Frontal cortex (tissue), 4 donors: ENCODE data around the gene CASS4. TPM values are rescaled to one million over a fixed set of nuclear protein-coding genes. Genes with fewer than 3 reads are reported as not detected.

Experiments
- DNase-seq, 2 donors: peaks; one replicate each; pipeline ENCODE4 v3.0.0; 2012; ENCODE audit warnings: low spot score in 2 of 2
- FAIRE-seq: peaks from 2 replicates; lab custom pipeline; 2012; peaks lifted over from hg19 to GRCh38; lab: Jason Lieb, UNC
- total RNA-seq: library from RNA; depleted of rRNA; stranded (reverse); fragments of >200 nt; gene quantifications from one replicate; pipeline ENCODE4 v1.2.3, GENCODE V29; 2014
- donor health status: control.
- donor health status: control.
- donor health status: control.

CASS4 gene
- total RNA-seq, 1 donor from 2014 or later: under 0.01 TPM

DNA sequence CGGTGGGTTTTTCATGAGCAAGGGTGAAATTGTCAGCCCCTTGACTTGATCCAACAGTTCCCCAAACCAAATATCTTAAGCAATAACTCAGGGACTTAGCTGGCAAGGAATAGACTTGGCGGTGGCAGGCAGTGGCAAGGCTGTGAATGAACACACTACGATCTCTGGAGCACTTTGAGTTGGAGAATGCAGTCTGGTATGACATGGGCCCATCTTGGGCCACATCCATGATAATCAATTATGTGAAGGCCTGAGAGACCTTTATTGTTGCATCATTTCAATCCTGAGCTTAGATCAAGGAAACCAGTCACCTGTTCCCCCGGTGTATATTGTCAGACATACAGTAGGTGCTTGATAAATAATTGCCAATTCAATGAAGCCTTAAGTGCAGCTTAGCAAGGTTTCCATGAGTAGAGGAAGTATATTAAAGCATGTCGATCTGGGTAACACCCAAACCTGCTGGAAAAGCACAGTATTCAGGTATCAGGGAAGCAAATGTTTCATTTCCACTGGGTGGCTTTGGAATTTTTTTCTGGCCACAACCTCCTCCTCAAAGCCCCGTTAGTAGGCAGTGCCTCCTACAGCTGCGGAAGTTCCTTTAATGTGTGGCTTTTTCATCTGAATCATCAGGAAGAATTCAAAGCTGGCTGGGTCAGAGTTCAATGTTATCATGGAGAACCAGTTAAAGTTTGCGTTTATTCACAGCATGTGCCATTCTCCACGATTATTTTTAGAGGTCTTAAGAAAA lies 10.2 kb downstream of the CASS4 start:
- DNase-seq (no peak), FAIRE-seq (no peak)

DNA sequence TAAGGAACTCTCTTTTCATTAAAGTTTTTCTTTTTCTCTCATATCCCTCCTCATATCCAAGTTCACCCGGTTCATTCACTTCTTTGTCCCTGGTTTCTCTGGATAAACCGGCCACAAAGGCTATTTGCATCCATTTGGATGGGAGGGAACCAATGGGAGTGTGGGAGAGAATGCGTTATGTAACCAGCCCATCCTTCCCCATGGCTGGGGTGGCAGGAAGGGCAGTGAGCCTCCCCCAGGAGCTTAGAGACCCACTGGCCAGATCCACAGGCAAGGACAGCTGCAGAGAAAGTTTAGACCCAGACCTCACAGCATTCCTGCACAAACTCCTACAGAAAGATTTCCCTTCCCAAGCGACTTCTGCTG lies 10.7 kb downstream of the CASS4 start:
- DNase-seq (no peak), FAIRE-seq (no peak)

DNA sequence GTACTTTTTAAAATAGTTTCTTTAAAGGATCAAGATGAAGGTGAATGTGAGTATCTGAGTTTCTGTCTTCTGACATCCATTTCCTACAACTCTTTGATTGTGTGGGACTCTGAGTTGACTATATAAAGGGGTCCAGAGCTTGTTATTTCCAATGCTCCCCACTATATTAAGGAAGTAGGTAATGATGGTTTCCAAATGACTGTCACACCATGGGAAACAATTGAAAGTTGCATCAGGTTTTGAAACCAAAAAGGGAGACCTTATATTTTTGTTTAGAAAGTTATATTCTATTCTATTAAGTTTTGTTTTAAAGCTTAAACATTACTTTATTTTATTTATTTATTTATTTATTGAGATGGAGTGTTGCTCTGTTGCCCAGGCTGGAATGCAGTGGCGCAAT lies 11.2 kb downstream of the CASS4 start:
- no peak for FAIRE-seq
- no peak for DNase-seq

DNA sequence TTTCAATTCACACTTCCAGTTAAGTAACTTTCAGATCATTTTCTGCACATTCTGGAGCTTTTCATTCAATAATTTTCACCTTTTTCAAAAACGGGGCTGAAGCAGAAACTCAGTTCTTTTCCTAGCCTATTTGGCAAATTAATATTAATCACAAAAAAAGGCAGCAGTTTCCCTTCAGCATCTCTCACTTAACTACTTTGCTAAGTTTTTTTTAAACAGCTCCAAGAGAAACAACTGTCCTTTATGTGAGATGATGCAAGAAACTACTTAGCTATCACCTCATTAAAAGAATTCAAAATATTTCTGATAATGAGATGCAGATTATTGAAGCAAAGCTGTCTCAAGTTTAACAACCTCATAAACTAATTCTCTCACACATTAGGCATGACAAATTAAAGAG lies 11.8 kb downstream of the CASS4 start:
- no peak for FAIRE-seq
- no peak for DNase-seq

DNA sequence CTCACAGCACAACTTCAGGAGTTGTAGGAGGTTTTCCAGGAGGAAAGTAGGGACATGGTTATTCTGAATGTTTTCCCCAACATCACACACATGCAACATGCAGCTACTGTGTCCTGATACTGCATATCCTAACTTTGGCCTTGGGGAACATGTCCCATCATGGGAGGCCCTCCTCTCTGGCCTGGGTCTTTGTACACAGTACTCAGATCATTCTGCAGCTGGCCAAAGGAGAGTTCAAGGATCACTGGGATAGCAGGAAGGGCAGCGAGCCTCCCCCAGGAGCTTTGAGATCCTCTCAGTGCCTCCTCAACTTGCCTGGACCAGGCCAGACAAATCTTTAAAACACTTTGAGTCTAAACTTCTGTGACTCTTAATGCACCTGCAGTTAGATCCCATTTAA lies 12.9 kb downstream of the CASS4 start:
- FAIRE-seq: no peak
- DNase-seq: no peak

DNA sequence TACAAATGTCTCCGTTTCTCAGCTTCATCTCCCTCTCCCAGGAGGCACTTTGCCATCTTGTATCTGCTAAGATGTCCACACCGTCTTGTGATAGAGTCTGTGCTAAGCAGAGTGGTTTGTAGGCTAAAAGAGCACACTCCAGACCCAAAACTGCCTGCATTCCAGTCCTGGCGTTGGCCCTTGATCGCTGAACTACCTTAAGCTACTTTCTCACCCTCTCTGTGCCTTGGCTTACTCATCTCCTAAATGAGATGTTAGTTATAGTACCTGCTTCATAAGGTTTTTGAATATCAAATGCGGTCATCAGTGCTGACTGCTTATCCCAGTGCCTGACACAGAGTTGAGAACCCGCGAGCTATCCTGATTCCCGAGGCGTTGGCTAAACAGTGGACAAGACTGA lies 14.0 kb downstream of the CASS4 start:
- no peak for DNase-seq
- no peak for FAIRE-seq

DNA sequence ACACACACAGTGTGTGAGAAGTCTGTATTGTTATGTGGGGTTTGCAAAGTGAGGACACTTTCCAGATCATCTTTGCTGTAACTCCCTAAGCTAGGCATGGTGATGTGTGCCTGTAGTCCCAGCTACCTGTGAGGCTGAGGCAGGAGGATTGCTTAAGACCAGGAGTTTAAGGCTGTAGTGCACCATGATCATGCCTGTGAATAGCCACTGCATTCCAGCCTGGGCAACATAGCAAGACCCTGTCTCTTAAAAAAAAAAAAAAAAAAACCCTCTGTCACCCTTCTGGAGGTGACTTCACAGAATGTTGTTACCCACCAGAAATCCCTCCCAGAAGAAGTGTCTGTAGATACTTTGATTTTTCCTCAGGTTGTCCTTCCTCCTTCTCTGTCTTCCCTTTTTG lies 14.9 kb downstream of the CASS4 start:
- no peak for DNase-seq
- FAIRE-seq: no peak

DNA sequence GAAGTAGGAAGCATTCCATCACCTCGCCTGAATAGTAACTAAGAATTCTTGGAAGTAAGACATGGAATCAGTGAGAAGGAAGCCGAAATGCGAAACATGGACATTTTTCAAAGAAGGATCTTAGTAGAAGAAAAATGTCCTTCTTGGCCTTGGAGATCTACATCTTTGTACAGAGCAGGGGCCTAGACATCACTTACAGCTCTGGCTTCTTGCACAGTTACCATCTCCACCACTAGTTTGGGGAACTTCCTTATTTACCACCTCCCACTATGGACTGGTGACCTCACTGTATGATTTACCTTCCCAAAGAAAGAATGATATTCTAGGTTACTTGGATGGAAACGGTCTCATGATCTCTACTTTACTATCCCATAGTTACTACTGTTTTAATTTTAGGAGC lies 15.7 kb downstream of the CASS4 start:
- FAIRE-seq (no peak), DNase-seq (no peak)

DNA sequence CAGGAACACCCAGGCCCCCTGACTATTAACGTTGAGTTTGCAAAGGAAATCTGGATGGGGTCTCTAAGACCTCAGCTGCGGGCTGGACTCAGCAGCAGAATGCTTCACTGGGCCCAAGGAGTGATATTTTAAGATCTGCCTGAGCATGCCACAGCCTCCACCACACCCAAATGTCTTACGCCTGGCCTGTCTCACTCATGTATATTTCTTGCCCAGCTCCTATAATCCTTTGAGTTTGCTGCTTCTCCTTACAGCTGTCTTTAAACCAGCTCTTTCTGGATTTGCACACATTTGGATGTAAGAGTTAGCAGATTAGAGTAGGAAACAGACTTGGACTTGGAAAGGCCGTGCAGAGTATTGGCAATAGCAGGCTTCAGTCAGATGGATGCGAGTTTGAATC lies 16.4 kb downstream of the CASS4 start:
- DNase-seq: no peak
- no peak for FAIRE-seq

DNA sequence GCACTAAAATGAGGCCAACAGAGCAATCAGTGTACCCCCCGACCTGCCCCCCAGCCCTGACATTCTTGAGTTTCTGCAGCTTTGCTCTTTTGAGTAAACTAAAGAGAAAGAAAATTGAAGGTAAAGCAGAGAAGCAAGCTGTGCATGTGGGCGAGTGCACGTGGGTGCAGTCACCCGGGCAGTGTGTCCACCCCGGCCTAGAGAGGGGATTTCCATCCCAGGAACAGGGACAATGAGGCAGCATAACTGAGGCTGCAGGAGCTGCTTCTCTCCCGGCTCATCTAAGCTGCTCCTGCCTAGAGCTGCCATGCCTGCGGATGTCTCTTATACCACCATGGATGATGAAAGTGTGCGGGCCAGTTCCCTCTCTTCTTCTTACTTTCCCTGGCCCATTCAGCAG lies 16.8 kb downstream of the CASS4 start:
- DNase-seq (no peak), FAIRE-seq (no peak)

DNA sequence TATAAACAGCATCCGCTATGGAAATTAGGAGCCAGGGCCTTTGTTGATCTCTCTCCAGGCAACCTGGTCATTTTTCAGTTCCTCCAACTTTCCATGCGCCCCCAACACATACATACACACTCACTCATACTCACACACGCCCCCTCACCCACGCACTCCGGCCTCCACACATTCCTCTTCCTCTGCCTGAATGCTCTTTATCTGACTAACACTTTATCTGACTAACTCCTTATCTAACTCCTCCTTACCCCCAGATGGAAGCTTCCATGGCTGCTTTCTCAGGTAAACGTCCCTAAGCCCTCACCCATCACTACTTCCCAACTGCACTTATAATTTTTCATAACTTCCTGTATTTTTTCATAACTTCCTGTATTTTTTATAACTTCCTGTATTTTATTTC lies 17.4 kb downstream of the CASS4 start:
- FAIRE-seq: no peak
- no peak for DNase-seq

DNA sequence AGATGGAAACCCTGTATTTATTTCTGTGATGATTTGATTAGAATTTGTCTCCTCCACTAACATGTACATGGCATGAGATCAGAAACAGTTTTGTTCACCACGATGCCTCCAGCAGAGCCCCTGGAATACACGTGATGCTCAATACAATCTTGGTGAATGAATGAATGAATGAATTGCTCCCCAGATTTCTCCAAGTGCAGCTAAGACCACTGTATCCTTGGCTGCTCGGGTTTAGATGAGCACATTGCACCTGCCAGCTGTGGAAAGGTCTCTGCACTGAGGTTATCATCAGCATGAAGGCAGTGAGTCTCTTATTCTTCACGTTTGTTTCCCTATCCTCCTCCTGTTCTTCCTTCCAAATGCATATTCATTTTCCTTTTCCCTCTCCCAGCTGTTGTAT lies 17.9 kb downstream of the CASS4 start:
- no peak for DNase-seq
- no peak for FAIRE-seq

DNA sequence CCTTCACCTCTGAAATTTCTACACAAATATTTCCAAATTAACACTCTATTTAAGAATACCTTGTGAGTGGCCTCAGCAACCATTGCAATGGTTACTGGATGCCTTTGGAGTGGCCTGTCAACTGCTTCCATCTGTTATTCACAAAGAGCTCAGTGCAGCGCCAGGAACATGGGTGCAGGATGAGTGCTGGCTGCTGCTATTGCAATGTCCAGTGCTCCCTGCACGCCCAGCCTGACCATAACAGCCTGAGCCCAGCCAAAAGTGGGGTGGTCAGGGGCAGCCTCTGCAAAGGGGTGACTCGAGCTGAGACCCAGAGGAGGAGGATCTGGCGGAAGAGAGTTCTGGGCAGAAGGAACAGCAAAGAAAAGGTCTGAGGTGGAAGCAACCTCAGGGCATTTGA lies 18.4 kb downstream of the CASS4 start:
- DNase-seq: no peak
- FAIRE-seq: no peak

DNA sequence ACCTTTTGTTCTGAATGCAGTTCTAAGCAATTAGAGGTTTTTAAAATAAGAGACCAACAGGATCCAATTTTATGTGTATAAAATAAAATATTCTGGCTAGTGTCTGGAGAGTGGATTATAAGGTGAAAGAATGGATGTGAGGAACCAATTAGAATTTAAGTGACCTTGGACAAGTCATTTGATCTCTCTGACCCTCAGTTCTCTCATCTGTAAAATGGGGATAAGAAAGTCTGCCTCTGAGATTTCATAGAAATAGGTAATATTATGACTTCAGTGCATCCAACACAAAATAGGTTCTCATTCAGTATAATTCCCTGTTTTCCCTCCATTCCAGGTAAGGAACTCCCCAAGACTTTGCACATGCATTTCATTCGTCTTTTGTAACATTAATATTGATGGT lies 18.9 kb downstream of the CASS4 start:
- DNase-seq: no peak
- FAIRE-seq: no peak

DNA sequence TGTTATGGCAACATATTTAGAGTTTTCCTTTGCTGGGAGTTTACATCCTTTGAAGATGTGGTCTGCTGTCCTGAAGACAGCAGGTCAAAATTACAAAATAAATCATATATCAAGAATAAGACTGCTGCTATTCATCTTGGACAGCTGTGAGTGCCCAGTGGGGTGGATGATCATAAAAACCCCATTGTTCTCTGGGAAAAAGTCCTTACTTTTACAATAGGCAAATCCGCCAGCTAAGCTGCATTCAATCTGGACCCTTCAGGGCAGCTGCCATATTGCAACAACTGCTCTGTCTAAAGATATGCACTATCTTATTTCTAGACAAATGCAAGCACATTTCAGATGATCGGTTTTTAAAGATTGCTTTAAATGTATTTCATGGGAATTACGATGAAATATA lies 19.4 kb downstream of the CASS4 start:
- peak in 1 of 2 donors; percentile 17 for DNase-seq
- FAIRE-seq: no peak

DNA sequence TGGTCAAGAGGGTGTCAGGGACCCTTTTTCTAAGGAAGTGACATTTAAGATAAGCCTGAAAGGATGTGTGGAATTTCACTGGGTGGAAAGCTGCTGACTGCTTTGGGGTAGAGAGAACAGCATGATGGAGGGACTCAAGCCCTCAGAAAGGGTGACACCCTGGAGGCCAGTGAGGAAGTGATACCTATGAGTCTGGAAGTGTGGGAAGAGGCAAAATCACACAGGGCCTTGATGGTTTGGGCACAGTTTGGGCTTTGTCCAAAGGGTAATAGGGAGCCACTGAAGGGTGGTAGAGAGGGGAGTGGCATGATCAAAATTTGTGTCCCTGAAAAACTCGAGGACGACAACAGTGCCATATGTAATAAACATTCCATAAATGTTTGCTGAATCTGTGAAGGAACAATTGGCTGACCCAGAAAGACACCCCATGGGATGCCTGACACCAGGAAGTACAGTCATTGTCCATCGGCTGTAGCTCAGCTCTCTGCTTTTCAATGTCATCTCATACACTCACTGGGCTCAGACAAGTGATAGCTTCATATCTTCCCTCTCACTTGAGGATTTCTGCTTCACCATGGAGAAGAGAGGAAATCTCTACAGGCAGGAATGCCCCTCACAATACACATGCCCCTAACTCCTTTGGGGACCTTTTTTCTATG lies 21.3 kb downstream of the CASS4 start:
- no peak for DNase-seq
- FAIRE-seq: no peak

DNA sequence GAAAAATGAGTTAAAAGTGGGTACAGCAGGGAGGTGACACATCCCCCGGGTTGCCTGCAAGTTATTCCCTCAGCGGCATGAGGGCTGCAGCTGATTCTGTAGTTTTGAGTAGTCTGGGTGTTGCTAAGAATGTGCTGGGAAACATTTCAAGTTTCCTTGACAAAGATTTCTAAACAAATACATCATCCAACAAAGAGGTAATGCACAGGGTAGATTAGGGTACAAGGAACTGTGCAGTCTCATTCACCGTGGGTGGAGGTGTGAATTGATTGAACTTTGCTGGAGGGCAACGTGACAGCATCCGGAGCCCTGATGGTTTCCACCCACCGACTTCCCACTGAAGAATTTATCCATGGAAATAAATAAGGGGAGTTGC lies 21.8 kb downstream of the CASS4 start:
- FAIRE-seq (no peak), DNase-seq (no peak)

DNA sequence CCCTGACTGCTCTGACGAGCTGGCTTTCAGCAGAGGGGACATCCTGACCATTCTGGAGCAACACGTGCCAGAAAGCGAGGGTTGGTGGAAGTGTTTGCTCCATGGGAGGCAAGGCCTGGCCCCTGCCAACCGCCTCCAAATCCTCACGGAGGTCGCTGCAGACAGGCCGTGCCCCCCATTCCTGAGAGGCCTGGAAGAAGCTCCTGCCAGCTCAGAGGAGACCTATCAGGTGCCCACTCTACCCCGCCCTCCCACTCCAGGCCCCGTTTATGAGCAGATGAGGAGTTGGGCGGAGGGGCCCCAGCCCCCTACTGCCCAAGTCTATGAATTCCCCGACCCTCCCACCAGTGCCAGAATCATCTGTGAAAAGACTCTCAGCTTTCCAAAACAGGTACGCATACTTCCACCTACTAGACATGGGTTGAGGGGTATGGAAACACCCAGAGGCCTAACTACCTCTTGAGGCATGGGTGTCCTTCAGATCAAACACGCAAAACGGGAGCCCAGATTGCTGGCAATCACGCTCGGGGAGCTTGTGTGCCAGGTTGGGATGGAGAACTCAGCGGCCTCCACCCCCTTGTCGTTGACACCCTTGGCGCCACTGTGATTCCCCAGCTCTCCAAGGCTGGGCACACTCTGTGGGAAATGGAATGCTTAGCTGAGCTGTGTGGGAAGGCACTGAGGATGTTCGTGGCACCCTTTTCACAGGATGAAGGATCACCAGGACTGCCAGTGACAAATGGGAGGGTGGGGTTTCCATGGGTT lies 25.3 kb downstream of the CASS4 start:
- no peak for FAIRE-seq
- no peak for DNase-seq

DNA sequence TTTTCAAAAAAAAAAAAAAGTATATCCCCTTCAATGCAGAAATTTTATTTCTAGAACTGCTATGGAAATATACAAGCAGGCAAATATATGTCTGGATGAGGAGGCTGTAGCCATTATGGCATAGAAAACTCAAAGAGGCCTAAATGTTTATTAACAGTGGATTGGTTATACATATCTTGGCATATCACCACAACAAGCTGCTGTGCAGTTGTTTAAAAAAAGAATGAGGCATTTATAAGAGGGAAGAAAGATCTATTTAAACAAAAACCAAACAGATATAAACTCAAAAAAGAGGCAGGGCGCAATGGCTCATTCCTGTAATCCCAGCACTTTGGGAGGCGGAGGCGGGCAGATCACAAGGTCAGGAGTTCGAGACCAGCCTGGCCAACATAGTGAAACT lies 26.2 kb downstream of the CASS4 start:
- DNase-seq: no peak
- FAIRE-seq: no peak

DNA sequence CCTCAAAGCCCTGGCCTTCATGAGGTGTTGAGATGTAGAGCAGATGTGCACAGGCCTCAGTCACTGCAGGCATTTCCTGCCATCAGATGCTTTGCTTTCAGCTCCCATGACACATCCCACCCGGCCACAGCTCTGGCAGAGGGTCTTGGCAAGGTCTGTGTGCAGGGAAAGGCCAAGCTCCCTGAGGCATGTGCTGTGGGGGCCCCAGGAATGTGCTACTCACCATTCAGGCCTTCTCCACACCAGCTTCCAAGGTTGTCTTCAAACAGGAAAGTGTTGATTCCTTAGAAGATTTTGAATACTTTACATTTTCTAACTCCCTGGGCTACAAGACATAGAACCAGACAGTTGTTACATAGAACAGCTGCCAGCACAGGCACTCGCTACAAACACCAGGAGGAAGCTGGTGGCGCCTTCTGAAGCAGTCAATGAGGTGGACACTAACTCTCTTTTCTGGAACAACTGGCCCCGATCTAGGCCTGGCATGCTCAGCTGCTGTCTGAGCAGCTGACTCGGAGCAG lies 27.8 kb downstream of the CASS4 start:
- FAIRE-seq (no peak), DNase-seq (no peak)

DNA sequence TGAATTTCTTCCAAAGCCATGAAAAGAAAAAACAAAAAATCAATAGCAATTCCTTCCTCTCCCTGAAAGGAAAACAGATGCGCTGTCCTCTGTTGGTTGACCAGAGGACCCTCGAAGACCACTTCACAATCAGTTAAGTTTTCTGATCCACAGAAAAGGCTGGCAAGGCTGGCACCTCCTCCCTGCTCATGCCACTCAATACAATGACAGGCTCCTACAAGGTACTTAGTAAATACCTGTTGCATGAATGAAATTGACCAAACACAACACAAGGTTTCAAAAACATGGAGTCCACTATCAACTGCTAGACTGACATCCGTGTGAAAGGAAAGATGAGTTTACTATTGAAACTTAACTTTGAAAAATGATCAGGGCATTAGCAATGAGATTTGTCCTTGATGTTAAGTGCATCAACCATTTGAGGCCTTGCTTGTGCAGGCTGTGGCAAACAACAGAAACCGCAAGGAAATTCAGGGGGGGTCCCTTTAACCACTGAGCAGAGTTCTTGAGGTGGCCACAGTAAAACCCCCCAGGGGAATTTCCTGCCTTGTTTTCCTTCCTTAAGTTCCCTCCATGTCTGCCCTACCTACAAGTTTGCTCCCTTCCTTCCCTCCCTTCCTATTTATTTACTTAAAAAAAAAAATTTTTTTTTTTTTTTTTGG lies 28.4 kb downstream of the CASS4 start:
- DNase-seq: no peak
- no peak for FAIRE-seq
